HepG2 (cell line): Measurements from ENCODE around the gene TANGO6. TPM values are rescaled to one million over a fixed set of nuclear protein-coding genes. Genes with fewer than 3 reads are reported as not detected.

ENCODE experiments used
- ATAC-seq: fragments of 200-7000 bp; cut with Tn5 transposase; 3 replicates; pipeline ENCODE4 v1.9.1; 2020; ENCODE audit warnings: mild to moderate bottlenecking, moderate library complexity
- BruUV-seq: library from RNA; stranded (reverse); fragments of 400-500 nt; replicated peaks from 2 replicates; lab custom pipeline; 2021; lab: Mats Ljungman, UMichigan
- CTCF ChIA-PET: fragments of 300-600 bp; formaldehyde crosslinking; extraction: SDS; loops from one replicate; lab custom pipeline; 2021; ENCODE audit warnings: low total read pairs, inconsistent platforms, low intra/inter-chr PET ratio; lab: Yijun Ruan, JAX
- POLR2A ChIA-PET: fragments of 350-600 bp; sonication (Branson Sonifier 250); formaldehyde crosslinking; loops from one replicate; lab custom pipeline; 2020; ENCODE audit warnings: antibody characterized with exemption, inconsistent platforms; lab: Yijun Ruan, JAX
- DNase-seq: peaks from one replicate; pipeline ENCODE4 v3.0.0-alpha.2; 2015; ENCODE audit warnings: low spot score
- FAIRE-seq: peaks from 3 replicates; lab custom pipeline; 2011; peaks lifted over from hg19 to GRCh38; lab: Jason Lieb, UNC
- H2AFZ ChIP-seq: one replicate; pipeline ENCODE4 v1.6.1; 2011; ENCODE audit warnings: low read length, inconsistent platforms
- H3K27ac ChIP-seq: fragments of 300-600 bp; 3 replicates; pipeline ENCODE4 v1.8.0; 2011; ENCODE audit warnings: mixed run types, mild to moderate bottlenecking, mixed read lengths, low read length, inconsistent platforms; ENCODE audit not compliant: insufficient read depth; ENCODE audit errors: extremely low read length
- H3K27me3 ChIP-seq, 2 experiments: fragments of 200-600 bp in 1 of 2; 2 replicates in 1 of 2; 3 replicates in 1 of 2; pipeline versions ENCODE4 v1.6.0 to v1.8.0; 2011; ENCODE audit warnings: low read length in 2 of 2, mild to moderate bottlenecking in 2 of 2, moderate library complexity in 2 of 2, inconsistent platforms in 1 of 2; ENCODE audit not compliant: insufficient read depth in 2 of 2, control insufficient read depth in 1 of 2
- H3K36me3 ChIP-seq, 2 experiments: fragments of 200-600 bp in 1 of 2; replicated peaks in 1 of 2; 2 replicates in 1 of 2; 3 replicates in 1 of 2; pipeline versions ENCODE4 v1.5.1 to v1.8.0; 2011; ENCODE audit warnings: low read length in 2 of 2, inconsistent platforms in 1 of 2; ENCODE audit not compliant: insufficient read depth in 2 of 2, control insufficient read depth in 1 of 2
- H3K4me1 ChIP-seq: 2 replicates; pipeline ENCODE4 v1.5.1; 2012; ENCODE audit warnings: low read length, inconsistent platforms; ENCODE audit not compliant: insufficient read depth
- H3K4me2 ChIP-seq: 2 replicates; pipeline ENCODE4 v1.6.0; 2011; ENCODE audit warnings: low read depth, low read length, inconsistent platforms
- H3K4me3 ChIP-seq, 3 experiments: fragments of 200-600 bp in 1 of 3; sonication (generic), shearing (Covaris generic) in 1 of 3; replicated peaks in 1 of 3; 2 replicates each; pipeline ENCODE4 v1.5.1; 2011 to 2016; ENCODE audit warnings: low read length in 3 of 3, inconsistent platforms in 2 of 3, low read depth in 2 of 3, mild to moderate bottlenecking in 2 of 3, control low read depth in 1 of 3, mixed read lengths in 1 of 3; ENCODE audit not compliant: insufficient read depth in 1 of 3
- H3K79me2 ChIP-seq: one replicate; pipeline ENCODE4 v1.6.1; 2011; ENCODE audit warnings: low read length, inconsistent platforms; ENCODE audit not compliant: insufficient read depth
- H3K9ac ChIP-seq: 2 replicates; pipeline ENCODE4 v1.6.0; 2011; ENCODE audit warnings: mild to moderate bottlenecking, low read depth, low read length, inconsistent platforms; ENCODE audit not compliant: insufficient read depth
- H3K9me3 ChIP-seq: 2 replicates; pipeline ENCODE4 v1.5.1; 2012; ENCODE audit warnings: mild to moderate bottlenecking, low read length
- H4K20me1 ChIP-seq: 2 replicates; pipeline ENCODE4 v1.6.0; 2011; ENCODE audit warnings: inconsistent platforms, mild to moderate bottlenecking, low read length, moderate library complexity; ENCODE audit not compliant: insufficient read depth
- HOXA7 ChIP-seq: sonication (generic); formaldehyde crosslinking; IDR thresholded peaks from 2 replicates; pipeline ENCODE4 v1.8.1; 2022; ENCODE audit warnings: mild to moderate bottlenecking, missing genetic modification reagents, moderate library complexity
- PHF20 ChIP-seq: sonication (generic); formaldehyde crosslinking; IDR thresholded peaks from 2 replicates; pipeline ENCODE4 v1.5.0; 2020; ENCODE audit warnings: mild to moderate bottlenecking, missing genetic modification reagents
- ZNF572 ChIP-seq: sonication (generic); formaldehyde crosslinking; IDR thresholded peaks from 2 replicates; pipeline ENCODE4 v1.5.1; 2020; ENCODE audit warnings: mild to moderate bottlenecking, missing genetic modification reagents
- WGBS: methylation state at CpG from one replicate; pipeline ENCODE4 v1.1.6; 2017; ENCODE audit warnings: low lambda C conversion rate; 5-methylcytosine and 5-hydroxymethylcytosine counted together
- in situ Hi-C: cut with HindIII; loops from 2 replicates; pipeline ENCODE4 v1.10.0; 2017; ENCODE audit warnings: low pct_unique_long_range_greater_than_20kb; ENCODE audit not compliant: extremely low pct_ligation_motif_present
- intact Hi-C: fragments of 100-400 bp; cut with micrococcal nuclease; formaldehyde crosslinking; loops from one replicate; pipeline ENCODE4 v1.10.0; 2022; ENCODE audit not compliant: unreplicated experiment
- polyA plus RNA-seq, 8 experiments: library from polyadenylated mRNA; depleted of rRNA in 3 of 8; stranded (reverse) in 7 of 8; unstranded in 1 of 8; fragments of >200 nt; fragmentation: Illumina TruSeq in 4 of 8; extraction: Trizol in 4 of 8; gene quantifications; 2 replicates each; pipeline versions ENCODE4 v1.2.1 to v1.2.3, GENCODE V29; 2011 to 2016; ENCODE audit warnings: low read depth in 4 of 8, missing spikeins in 1 of 8, mixed read lengths in 1 of 8; ENCODE audit not compliant: insufficient read depth in 1 of 8
- total RNA-seq, 5 experiments: library from RNA; depleted of rRNA; stranded (reverse); fragments of >200 nt; fragmentation: Illumina TruSeq; extraction: Trizol; gene quantifications; 2 replicates each; pipeline ENCODE4 v1.2.3, GENCODE V29; 2016; ENCODE audit warnings: low read depth in 1 of 5
- TF ChIP-seq, protein P1 (sequence below): sonication (generic); formaldehyde crosslinking; IDR thresholded peaks from 2 replicates; pipeline ENCODE4 v1.8.1; 2023; ENCODE audit warnings: mild to moderate bottlenecking, moderate library complexity, missing genetic modification reagents
- TF ChIP-seq, protein P2 (sequence below): fragments of 450-650 bp; IDR thresholded peaks from 2 replicates; pipeline ENCODE4 v1.6.1; 2016
- TF ChIP-seq, protein P3 (sequence below): sonication (generic); formaldehyde crosslinking; IDR thresholded peaks from 2 replicates; pipeline ENCODE4 v1.4.0; 2020; ENCODE audit warnings: missing genetic modification reagents, mild to moderate bottlenecking, borderline replicate concordance
- TF ChIP-seq, protein P4 (sequence below): IDR thresholded peaks from 2 replicates; pipeline ENCODE4 v1.6.1; 2016; ENCODE audit warnings: missing genetic modification reagents, missing compliant biosample characterization

TANGO6 gene
- total and polyA plus RNA-seq, 2 of the 13 experiments (the other 11 are each of a cell fraction or from before 2014, with no cell fraction given) = 7.2 to 13.3 TPM

DNA sequence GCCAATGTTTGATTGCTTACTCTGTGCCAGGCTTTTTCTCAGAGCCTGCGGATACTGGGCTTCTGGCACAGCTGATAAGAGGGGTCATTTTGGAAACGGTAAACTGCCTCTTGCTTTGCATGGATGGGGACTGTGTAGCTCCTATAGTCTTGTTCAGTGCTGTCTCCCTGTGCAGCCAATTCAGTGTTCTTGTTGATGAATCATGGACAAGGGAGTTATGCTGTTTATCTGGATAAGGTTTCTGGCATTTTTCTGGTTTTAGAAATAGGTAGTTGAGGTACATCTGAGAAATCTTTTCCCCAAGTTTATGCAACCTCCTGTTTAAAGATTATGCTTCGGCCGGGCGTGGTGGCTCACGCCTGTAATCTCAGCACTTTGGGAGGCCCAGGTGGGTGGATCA is 16.7 kb upstream of the TANGO6 start:
- FAIRE-seq (no peak), ATAC-seq (no peak), DNase-seq (no peak)
- H3K9ac ChIP-seq = no peak overlapping the region
- POLR2A ChIA-PET = no interaction called here
- H3K4me2 ChIP-seq = no peak overlapping the region
- H3K27me3 ChIP-seq = no peaks in the 10 kb centered on the region
- no peaks in the 10 kb centered on the region for H3K79me2 ChIP-seq
- no TSS peak for BruUV-seq
- CTCF ChIA-PET = no interaction called here
- H3K4me1 ChIP-seq = no peaks in the 10 kb centered on the region
- no peak overlapping the region for H3K27ac ChIP-seq
- H4K20me1 ChIP-seq = no peaks in the 10 kb centered on the region
- 90% methylated on average over 6 of the region's 6 CpGs for WGBS
- H2AFZ ChIP-seq = no peak overlapping the region
- in situ Hi-C loops = no loop called here
- intact Hi-C loops = no loop called here
- H3K4me3 ChIP-seq = no peak overlapping the region
- H3K36me3 ChIP-seq = no peaks in the 10 kb centered on the region
- H3K9me3 ChIP-seq = no peaks in the 10 kb centered on the region
- TF ChIP-seq, protein P1, sequence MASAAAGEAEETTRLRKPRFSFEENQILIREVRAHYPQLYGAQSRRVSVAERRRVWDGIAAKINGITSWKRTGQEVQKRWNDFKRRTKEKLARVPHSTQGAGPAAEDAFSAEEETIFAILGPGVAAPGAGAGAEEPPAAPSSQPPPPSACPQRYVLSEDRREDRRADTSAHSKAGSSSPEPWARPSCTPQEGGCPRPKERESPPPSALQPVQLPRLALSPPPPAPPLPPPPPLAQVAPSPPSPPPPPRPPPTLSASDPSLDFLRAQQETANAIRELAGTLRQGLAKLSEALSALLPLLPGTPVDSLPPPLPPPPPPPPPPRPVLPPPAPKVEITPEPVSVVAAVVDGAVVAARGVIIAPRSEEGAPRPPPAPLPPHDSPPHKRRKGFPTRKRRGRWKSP (CRISPR knock-in tag) = no peak
- TF ChIP-seq, protein P2, sequence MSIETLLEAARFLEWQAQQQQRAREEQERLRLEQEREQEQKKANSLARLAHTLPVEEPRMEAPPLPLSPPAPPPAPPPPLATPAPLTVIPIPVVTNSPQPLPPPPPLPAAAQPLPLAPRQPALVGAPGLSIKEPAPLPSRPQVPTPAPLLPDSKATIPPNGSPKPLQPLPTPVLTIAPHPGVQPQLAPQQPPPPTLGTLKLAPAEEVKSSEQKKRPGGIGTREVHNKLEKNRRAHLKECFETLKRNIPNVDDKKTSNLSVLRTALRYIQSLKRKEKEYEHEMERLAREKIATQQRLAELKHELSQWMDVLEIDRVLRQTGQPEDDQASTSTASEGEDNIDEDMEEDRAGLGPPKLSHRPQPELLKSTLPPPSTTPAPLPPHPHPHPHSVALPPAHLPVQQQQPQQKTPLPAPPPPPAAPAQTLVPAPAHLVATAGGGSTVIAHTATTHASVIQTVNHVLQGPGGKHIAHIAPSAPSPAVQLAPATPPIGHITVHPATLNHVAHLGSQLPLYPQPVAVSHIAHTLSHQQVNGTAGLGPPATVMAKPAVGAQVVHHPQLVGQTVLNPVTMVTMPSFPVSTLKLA = no peak
- TF ChIP-seq PHF20 (CRISPR knock-in tag) (no peak), HOXA7 (no peak), ZNF572 (no peak)
- TF ChIP-seq, protein P3, sequence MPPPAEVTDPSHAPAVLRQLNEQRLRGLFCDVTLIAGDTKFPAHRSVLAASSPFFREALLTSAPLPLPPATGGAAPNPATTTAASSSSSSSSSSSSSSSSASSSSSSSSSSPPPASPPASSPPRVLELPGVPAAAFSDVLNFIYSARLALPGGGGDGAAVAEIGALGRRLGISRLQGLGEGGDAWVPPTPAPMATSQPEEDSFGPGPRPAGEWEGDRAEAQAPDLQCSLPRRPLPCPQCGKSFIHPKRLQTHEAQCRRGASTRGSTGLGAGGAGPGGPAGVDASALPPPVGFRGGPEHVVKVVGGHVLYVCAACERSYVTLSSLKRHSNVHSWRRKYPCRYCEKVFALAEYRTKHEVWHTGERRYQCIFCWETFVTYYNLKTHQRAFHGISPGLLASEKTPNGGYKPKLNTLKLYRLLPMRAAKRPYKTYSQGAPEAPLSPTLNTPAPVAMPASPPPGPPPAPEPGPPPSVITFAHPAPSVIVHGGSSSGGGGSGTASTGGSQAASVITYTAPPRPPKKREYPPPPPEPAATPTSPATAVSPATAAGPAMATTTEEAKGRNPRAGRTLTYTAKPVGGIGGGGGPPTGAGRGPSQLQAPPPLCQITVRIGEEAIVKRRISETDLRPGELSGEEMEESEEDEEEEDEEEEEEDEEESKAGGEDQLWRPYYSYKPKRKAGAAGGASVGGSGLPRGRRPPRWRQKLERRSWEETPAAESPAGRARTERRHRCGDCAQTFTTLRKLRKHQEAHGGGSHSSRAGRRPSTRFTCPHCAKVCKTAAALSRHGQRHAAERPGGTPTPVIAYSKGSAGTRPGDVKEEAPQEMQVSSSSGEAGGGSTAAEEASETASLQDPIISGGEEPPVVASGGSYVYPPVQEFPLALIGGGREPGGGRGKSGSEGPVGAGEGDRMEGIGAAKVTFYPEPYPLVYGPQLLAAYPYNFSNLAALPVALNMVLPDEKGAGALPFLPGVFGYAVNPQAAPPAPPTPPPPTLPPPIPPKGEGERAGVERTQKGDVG (CRISPR knock-in tag) = no peak
- TF ChIP-seq, protein P4, sequence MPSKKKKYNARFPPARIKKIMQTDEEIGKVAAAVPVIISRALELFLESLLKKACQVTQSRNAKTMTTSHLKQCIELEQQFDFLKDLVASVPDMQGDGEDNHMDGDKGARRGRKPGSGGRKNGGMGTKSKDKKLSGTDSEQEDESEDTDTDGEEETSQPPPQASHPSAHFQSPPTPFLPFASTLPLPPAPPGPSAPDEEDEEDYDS (CRISPR knock-in tag) = no peak
